Stimulated activated CD8-positive, alpha-beta memory T cell treated with anti-CD3 and anti-CD28 coated beads, Interleukin-4, amount 100 ng/mL, for 4 hours (primary cell): ENCODE data around the gene HS6ST2.

Experiments used
- DNase-seq, 2 donors: peaks; one replicate each; pipeline ENCODE4 v3.0.0-alpha.2; 2020; ENCODE audit warnings: low read depth in 2 of 2, low spot score in 1 of 2

Gene HS6ST2

GRCh38 chrX:132853040-132853439, 105.4 kb downstream of the HS6ST2 start:
- DNase-seq: no peak

DNA sequence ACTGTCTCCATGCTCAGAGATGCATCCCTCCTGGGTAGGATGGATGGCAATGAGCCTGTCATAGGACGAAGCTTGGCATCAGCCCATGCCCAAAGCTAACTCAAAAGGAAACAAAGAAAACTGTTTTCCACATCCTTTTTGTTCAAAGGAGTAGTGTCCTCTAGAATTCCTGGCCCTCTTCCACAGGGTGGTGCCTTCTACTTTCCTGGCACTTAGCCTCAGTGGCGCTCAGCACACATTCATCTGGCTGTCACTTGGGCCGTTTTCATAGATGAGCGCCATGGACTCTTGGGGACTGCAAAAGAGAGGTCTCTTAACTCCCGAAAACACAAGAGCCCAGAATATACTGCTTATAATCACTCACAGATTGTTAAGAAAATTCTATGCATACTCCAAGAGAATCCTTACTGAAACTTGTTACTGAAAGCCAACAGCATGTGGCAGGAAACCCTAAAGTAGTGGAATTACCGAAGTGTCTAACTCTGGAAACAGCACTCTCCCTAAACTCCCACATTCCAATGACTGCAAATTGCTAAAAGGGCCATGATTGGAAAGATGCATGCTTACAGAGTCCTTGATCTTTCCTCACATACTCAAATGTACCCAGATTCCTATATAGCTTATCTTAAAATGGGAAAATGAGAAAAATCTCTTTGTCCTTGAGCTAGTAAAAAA, 110.0 kb downstream of the HS6ST2 start:
- no peak for DNase-seq

DNA sequence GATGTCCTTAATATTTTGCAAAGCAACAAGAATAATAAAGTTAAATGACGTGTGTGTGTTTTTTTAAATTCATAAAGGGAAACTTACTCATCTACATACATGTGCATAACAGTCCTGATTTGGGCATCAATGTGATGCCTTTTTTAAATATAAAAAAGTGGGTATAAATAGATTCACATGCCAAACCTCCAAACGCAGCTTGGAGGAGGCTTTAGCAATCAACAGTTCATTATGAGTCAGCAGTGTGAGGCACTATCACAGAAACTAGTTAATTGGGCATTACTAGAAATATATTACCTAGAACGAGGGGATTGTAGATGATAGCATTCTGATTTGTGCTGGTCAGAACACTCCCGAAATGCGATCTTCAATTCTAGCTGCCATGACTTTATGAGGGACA, 115.1 kb downstream of the HS6ST2 start:
- DNase-seq: no peak

GRCh38 chrX:132842460-132843238, 115.8 kb downstream of the HS6ST2 start:
- DNase-seq: no peak

- DNase-seq: no peak
Observed at GRCh38 chrX:132837967-132838366, 120.5 kb downstream of the HS6ST2 start.

DNA sequence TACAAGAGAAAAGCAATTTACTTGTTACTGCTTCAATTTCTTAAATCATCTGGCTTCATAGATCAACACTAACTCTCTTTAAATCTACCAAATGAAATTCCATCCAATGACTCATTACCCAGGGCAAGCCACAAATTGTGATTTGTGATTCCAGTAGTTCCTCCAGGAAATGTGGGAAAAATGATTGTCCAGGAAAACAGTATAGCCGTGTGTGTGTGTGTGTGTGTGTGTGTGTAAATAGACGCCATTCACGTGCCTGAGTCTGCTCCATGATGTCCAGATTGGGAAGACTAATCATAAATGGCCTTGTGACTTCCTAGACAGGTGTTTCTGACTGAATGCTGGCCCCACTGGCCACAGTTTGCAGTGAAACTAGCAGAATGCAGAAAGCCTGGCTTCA, 121.3 kb downstream of the HS6ST2 start:
- no peak for DNase-seq

GRCh38 chrX:132836471-132836870, 122.0 kb downstream of the HS6ST2 start:
- no peak for DNase-seq

DNA sequence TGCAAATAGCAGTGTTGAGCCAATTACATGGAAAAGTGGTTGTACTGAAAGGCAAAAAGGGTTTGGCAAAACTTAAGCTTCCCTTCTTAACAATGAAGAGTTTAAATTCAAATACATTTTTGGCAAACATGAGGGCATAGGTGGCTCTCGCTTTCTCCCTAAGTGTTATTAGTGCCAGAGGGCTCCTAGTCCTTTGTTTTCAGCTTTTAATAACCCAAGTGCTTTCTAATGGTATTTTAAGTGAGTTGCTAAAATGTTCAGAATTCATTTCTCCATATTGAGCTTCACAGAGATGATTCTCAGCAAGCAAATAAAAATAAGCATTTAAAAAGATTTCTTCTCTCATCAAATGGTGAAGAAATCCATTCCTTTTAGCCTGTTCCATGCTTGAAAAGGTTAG, 123.7 kb downstream of the HS6ST2 start:
- DNase-seq: no peak

GRCh38 chrX:132834109-132834508, 124.3 kb downstream of the HS6ST2 start:
- no peak for DNase-seq

- no peak for DNase-seq
Observed at GRCh38 chrX:132833373-132833772, 125.1 kb downstream of the HS6ST2 start.

DNA sequence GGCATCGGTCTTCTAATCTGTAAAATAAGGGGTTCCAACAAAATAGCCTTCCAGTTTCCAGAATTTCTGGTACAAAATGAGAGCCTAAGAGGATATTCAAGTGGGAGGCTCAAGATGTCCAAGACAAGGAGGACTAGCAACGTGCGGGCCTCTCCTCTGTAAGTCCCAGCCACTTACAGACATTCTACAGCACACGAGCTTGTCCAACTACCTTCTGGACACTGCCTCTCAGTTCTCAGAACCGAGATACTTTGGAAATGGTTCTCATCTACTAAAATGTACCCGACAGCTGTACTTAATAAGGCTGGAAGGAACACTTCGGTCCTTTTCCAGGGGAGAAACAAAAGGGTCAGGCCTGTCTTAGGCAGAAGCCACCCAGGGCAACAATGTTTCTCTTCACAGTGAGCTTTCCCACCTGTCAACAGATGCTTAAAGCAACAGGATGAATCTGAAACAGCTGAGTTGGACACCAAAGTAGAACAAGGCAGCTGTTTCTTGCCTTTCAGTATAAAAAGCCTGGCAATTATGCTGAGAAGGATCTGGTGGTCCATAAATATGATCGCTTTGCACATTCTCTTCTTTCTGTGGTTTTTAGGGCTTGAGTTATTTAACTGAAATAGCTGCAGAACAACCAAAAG, 127.0 kb downstream of the HS6ST2 start:
- no peak for DNase-seq

GRCh38 chrX:132822634-132823012, 135.8 kb downstream of the HS6ST2 start:
- no peak for DNase-seq

DNA sequence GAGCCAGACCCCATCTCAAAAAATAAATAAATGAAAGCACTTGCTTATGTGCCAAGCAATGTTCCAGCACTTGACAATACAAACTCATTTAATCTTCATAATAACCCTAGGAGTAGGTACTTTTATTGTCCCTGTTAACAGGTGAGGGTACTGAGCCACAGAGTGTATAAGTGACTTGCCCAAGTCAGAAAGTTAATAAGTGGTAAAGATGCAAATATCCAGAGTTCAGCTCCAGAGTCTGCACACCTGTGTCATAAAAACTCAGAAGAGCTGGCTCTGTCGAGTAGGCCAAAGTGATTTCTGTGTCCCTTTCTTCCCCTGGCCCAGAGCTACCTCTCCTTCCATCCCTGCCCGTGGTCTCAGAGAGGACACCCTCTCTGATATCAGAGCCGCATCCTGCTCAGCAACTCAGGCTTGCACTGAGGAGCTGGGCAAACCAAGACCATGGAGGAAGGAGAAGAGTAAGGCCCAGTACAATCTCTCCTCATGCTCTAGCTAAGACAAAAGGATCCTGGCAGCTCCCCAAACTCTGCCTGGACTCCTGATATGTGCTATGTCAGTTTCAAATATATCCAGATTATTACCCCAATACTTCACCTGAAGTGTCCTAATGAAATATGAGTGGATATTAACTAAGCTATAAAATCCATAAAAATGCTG, 136.3 kb downstream of the HS6ST2 start:
- no peak for DNase-seq

GRCh38 chrX:132820675-132821074, 137.8 kb downstream of the HS6ST2 start:
- no peak for DNase-seq

- no peak for DNase-seq
Observed at GRCh38 chrX:132819711-132820264, 138.6 kb downstream of the HS6ST2 start.

GRCh38 chrX:132818638-132819037, 139.8 kb downstream of the HS6ST2 start:
- DNase-seq: no peak

- no peak for DNase-seq
Observed at GRCh38 chrX:132815643-132816042, 142.8 kb downstream of the HS6ST2 start.

DNA sequence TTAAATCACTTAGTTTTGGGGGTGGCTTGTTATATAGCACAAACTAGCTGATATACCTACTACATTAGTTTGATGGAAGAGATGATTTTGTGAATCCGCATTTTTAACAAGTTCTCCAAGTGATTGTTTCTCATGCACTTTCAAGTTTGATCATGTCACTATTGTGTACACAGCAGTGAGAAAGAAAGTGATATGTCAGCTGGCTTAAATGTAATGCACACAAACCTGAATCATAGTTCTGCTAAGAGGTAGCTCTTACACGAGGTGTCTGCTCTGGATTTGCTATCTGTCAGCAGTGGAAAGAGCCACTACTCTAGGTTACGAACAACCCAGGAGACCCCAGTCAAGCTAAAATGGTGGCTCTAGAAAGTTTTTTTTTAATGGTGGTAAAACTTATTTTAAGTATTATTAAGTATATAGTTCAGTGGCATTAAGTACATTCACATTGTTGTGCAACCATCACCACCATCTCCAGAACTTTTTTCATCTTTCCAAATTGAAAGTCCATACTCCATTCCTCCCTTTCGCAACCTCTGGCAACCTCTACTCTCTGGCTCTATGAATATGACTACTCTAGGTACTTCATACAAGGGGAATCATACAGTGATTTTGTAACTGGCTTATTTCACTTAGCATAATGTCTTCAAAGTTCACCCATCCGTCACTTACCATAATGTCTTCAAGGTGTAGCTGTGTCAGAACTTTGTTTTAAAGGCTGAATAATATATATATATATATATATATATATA, 147.3 kb downstream of the HS6ST2 start:
- DNase-seq: no peak

DNA sequence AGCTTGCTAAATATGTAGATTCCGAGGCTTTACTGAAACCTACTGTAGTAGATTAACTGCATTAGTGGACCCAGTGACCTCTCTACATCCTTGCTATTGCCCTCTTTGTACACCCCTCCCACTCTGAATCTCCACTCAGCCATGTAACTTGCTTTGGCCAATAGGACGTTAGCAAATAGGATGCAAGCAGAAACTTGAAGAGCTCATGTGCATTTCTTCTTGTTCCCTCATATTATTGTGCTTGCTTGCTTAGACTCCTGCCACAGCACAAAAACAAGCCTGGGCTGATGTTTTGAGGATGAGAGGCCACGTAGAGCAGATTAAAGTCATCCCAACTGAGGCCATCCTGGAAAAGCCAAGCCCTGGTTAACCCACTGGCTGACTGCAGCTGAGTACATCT, 147.9 kb downstream of the HS6ST2 start:
- DNase-seq: no peak

DNA sequence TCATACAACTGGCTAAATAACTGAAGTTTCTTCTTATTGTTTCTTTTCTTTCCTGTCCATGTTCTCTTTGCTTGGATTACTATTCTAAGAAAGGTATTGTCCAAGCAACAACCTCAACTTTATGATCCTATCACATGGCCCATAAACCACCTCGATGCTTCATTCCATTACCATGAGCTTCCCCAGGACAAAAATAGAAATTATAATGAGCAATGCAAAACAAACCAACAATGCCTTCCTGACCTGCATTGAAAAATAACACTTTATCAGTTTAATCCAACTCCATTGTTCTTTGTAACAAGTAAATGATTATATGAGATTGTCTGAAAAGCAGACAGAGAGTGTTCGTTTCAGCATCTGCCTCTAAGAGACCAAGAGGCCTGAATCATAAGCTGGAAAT, 148.8 kb downstream of the HS6ST2 start:
- no peak for DNase-seq
